Stomach (tissue), 4 donors: Measurements from ENCODE around the gene SLC5A5.

Experiments used
- POLR2A ChIP-seq, 4 donors: fragments of 450-650 bp; IDR thresholded peaks; one replicate each; pipeline ENCODE4 v1.6.1; 2016; ENCODE audit warnings: antibody characterized with exemption in 4 of 4, control low read depth in 2 of 4, mild to moderate bottlenecking in 1 of 4, moderate library complexity in 1 of 4
- POLR2AphosphoS5 ChIP-seq, 3 donors: sonication (generic); formaldehyde crosslinking; IDR thresholded peaks; one replicate each; pipeline ENCODE4 v1.6.1; 2016; ENCODE audit warnings: antibody characterized with exemption in 3 of 3
- TF ChIP-seq, protein P1 (sequence below), 7 experiments: fragments of 450-650 bp in 4 of 7; fragments of 200-600 bp in 3 of 7; sonication (generic) in 3 of 7; IDR thresholded peaks; one replicate each; pipeline ENCODE4 v1.5.1; 2016 to 2019; ENCODE audit warnings: antibody characterized with exemption in 7 of 7, control low read depth in 2 of 7, mild to moderate bottlenecking in 1 of 7

DNA sequence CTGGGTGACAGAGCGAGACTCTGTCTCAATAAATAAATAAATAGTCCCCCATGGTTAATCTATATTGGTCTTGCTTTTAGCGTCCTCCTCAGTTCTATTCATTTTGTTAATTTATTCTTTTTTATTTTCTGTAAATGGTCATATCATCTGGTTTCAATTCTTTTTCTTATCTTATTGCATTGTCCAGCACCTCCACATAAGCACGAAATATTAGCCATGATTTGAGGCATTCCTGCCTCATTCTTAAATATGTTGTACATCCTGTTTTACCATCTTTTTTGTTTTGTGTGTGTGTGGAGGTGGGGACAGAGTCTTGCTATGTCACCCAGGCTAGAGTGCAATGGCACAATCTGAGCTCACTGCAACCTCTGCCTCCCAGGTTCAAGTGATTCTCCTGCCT lies 36.5 kb downstream of the SLC5A5 start:
- TF ChIP-seq POLR2A (IDR thresholded peaks at IDR 0.05), result no peak
- TF ChIP-seq, protein P1, sequence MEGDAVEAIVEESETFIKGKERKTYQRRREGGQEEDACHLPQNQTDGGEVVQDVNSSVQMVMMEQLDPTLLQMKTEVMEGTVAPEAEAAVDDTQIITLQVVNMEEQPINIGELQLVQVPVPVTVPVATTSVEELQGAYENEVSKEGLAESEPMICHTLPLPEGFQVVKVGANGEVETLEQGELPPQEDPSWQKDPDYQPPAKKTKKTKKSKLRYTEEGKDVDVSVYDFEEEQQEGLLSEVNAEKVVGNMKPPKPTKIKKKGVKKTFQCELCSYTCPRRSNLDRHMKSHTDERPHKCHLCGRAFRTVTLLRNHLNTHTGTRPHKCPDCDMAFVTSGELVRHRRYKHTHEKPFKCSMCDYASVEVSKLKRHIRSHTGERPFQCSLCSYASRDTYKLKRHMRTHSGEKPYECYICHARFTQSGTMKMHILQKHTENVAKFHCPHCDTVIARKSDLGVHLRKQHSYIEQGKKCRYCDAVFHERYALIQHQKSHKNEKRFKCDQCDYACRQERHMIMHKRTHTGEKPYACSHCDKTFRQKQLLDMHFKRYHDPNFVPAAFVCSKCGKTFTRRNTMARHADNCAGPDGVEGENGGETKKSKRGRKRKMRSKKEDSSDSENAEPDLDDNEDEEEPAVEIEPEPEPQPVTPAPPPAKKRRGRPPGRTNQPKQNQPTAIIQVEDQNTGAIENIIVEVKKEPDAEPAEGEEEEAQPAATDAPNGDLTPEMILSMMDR (IDR thresholded peaks at IDR 0.05), result no peak
- no peak for TF ChIP-seq POLR2AphosphoS5 (IDR thresholded peaks at IDR 0.05)
